ENCODE data around the gene ABHD17C.
A peak's percentile ranks its signal among the peaks of the same experiment; 100 is the strongest.

The ABHD17C gene

DNA sequence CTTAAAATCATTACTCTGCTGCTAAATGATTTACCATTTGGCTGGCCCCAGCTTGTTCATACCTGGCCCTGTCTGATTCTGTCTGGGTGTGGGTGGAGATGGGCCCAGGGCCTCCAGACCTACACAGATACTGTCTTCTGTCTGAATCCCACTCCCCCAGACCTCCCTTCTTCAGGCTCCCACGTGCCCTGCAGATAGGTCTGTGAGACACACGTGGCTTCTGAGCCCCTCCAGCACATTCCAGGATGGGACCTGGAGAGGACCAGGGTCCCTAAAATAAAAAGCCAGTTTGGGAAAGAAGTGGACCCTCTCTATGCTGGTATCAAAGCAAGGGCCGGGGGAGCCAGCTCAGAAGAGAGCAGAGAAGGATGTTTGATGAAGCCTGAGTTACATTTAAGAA, 69.4 kb downstream of the ABHD17C start:
- DNase-seq (ENCODE audit: low read depth) = no peak

DNA sequence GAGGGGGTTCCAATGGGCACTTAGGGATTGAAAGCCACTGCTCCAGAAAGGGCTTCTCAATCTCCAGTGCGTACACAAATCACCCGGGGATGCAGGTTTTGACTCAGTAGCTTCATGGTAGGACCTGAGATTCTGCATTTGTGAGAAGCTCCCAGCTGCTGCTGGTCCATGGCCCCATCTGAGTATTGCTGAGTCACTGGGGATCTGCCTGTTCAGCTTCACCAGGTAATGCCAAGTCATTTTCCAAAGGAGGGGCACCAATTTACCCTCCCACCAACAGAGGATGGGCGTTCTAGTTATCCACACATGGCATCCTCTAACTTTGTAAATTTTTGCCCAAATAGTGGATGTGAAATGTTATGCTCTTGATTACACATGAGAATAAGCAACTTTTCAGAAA, 71.2 kb downstream of the ABHD17C start:
- no peak for DNase-seq (ENCODE audit: low read depth)

DNA sequence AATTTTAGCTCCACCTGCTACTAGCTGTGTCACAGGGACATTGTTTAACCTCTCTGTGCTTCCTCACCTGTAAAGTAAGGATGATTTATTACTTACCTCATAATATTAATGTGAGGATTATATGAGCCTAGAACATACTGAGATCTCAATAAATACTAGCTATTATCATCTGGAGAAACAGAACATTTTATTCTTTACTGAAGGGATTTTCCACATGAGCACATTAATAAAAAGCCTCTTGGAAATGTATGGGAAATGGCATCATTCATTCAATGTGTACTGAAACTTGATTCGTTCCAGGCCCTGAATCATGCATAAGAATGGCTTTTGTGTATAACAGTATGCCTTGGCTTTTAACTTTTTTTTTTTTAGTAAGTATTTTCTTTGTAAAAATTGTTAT, 73.0 kb downstream of the ABHD17C start:
- DNase-seq (ENCODE audit: low read depth) = no peak

DNA sequence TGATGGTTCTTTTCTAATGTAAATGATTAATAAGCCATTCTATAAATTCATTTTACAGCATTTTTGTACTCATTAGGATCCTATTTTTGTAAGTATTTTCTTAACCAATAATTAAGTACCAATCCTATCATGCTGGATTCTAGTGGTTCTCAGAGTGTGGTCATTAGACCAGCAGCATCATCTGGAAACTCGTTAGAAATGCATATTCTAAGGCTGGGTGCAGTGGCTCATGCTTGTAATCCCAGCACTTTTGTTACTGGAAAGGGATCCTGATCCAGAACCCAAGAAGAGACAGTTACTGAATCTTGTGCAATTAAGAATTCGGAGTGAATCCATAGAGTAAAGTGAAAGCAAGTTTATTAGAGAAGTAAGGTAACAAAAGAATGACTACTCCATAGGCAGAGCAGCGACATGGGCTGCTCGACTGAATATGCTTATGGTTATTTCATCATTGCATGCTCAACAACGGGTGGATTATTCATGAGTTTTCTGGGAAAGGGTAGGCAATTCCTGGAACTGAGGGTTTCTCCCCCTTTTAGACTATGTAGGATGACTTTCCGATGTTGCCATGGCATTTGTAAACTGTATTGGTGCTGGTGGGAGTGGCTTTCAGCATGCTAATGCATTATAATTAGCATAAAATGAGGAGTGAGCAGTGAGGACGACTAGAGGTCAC, 74.2 kb downstream of the ABHD17C start:
- DNase-seq (ENCODE audit: low read depth) = no peak

DNA sequence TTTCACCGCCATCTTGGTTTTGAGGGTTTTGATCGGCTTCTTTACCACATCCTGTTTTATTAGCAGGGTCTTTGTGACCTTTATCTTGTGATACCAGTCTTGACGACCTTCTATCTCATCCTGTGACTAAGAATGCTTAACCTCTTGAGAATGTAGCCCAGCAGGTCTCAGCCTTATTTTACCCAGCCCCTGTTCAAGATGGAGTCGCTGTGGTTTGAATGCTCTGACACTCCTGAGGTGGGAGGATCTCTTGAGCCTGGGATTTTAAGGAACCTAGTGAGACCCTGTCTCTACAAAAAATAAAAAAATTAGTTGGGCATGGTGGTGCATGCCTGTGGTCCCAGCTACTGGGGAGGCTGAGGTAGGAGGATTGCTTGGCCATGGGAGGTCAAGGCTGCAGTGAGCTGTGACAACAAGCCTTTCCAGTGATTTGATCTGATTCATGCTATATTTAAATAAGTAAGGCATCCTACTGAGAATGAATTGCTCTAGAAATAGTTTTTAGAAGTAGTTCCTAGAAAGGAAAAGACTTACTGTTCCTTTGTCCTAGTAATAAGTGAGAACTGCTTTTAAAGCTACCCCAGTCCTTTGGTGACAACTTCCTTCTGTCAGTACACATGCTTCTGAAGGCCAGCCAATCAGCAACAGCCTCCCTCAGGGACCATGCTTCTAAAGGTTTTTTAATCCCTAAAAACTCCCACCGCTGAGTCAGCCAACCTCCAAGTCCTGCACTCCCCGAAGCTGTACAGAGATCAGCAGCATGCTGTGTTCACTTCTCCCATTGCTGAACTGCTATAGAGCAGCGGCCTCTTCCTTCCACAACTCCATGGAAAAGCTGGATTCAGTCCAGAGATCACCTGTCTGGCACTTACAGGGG, 75.0 kb downstream of the ABHD17C start:
- no peak for DNase-seq (ENCODE audit: low read depth)

DNA sequence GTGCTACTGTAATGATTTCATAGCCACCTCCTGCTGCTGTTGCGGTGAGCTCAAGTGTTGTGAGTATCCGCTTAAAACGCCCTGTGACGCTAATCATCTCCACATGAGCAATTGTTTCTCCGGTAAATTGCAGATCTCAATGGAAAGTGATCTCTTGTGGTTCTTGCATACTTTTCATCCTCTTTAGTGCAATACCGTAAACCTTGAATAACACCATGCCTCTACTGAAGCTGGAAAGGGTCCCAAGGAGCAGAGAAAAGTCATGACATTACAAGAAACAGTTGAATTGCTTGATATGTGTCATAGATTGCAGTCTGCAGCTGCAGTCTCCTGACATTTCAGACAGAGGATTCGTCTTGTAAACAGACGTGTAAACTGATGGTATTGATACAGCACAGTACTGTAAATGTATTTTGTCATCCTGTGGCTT, 78.0 kb downstream of the ABHD17C start:
- peak; percentile 81 for DNase-seq (ENCODE audit: low read depth)

DNA sequence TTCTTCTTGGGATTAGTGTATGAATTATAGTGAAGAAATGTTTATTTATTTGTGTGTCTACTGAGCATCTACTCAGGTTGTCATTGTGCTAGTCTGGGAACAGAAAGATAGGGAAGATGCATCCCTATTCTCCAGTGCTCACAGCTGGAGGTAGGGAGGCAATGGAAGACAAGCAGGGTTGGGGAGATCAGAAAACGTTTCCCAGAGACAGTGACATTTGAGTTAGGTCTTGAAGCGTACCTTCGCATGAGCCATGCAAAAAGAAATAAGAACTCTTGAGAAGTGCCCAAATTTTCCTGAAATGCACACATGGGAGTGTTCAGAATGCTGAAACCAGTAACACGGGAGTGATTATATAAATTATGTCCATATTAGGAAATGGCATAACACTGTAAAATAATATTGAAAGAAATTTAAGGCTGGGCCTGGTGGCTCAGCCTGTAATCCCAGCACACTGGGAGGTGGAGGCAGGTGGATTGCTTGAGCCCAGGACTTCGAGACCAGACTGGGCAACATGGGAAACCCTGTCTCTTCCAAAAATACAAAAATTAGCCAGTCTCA, 78.8 kb downstream of the ABHD17C start:
- DNase-seq (ENCODE audit: low read depth) = no peak

DNA sequence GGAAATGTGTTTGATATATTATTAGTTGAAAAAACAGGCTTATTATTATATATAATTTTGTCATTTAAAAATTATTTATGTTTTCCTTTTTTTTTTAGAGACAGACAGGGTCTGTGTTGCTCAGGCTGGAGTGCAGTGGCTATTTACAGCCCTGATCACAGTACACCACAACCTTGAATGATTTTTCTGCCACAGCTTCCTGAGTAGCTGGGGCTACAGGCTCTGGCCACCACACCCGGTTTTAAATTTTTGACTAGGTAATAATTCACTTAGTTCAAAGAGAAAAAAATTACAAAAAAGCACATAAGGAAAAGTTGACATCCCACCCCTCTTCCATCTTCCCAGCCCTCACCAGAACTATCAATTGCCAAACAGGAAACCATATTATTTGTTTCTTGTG, 79.4 kb downstream of the ABHD17C start:
- DNase-seq (ENCODE audit: low read depth) = no peak

DNA sequence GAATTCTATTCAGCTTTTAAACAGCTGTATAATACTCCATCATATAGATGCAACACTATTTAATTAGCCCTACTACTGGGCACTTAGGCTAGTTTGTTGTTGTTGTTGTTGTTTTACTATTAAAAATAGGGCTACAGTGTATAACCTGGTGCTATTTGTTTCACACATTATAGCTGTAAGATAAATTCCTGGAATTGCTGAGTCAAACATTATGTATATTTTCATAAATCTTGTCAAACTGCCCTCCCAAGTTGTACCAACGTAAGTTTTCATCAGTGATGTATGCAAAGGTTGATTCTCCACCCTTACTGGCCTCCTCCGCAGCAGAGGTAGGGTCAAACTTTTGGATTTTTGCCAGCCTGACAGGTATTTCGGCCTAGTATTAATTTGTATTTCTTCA, 80.2 kb downstream of the ABHD17C start:
- DNase-seq (ENCODE audit: low read depth) = no peak

DNA sequence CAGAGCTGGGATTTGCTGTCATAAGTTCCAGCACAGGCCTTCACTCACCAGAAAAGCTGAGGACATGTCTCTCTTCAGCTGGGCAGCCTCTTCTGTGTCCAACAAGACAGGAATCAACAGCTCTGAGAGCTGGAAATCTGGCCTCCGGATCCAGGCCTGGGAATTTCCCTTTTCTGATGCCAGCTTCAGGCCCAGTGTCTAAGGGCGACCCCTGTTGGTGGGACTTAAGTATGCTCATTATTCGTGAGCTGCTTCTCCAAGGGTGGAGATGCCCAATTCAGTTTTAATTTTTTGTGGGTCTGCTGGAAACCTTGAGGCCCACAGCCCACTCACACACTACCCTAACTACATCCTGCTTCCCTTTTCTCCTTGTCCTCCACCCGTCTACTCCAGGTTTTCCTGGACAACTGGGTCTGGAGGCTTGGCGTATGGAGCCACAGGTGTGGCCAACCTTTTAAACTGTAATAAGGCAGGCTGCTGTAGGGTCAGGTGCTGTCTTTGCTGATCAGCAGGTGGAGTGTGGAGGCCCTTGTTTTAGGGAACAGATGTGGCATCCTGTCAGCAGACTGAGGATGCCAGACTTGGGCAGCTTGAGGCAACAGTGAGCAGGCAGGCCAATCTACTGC, 81.4 kb downstream of the ABHD17C start:
- peak; percentile 75 for DNase-seq (ENCODE audit: low read depth)

DNA sequence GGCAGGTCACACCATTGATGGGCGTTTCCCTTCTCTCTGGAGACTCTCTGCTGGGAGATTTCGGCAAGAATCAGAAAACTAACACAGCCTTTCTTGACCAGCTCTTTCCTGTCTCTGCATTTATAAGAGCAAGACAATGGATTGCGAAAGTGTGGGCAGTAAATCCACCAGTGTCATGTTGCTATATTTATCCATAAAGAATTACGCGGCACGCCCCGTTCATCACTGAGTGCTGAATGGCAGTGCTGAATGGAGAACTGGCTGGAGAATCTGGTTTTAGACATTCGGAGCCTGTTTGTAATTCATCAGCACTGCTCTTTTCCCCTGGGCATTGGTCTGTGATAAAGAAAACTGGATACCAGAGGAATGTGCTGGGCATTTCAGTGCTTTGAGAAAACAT, 82.0 kb downstream of the ABHD17C start:
- peak; percentile 92 for DNase-seq (ENCODE audit: low read depth)

DNA sequence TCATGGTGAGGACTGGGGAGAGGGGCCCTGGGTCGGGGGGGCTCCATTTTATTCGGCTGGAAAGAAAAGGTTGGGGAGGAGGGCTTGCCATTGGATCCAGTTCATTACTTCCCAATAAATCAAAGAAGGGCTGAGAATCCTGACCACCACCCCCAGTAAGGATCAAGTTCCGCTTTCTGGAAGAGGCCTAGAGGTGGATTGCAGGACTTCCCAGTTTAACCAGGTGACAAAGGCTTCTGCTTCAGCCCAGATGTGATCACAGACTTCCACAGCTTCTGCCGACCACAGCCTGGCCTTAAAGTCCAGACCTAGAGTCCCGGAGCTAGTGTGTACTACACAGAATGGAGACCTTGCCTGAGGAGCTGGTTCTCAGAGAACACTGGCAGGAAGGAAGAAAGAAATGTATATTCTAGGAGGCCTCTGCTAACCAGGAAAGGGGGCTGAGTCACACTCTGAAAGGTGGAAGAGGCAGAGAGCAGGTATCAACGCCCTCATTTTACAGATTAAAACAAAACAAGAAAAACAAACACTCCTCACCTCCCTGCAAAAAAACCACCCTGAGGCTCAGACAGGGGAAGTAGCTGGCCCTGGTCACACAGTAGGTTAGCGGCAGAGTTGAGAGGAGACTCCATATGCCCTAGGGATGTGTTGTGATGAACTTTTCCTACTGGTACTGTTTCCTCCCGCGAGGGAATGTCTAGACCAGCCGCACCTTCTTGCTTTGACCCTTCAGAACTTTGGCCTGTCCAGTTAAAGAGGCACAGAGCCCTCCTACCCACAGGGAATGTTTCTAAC, 82.9 kb downstream of the ABHD17C start:
- DNase-seq (ENCODE audit: low read depth) = no peak

DNA sequence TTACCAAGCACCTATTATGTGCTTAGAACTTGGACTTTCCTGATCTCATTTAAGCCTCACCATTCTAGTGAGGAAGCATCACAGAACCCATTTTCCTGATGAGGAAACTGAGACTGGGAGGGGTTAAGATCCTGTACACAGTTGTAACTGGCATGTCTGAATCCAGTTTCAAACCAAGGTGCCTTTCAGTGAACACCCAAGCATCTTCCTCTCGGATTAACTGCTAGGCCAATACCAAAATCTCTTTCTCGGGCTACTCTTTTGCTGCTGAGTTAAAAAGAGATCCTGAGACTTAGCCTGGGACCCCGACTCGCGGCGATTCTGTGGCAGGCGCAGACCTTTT, 83.5 kb downstream of the ABHD17C start:
- no peak for DNase-seq (ENCODE audit: low read depth)

DNA sequence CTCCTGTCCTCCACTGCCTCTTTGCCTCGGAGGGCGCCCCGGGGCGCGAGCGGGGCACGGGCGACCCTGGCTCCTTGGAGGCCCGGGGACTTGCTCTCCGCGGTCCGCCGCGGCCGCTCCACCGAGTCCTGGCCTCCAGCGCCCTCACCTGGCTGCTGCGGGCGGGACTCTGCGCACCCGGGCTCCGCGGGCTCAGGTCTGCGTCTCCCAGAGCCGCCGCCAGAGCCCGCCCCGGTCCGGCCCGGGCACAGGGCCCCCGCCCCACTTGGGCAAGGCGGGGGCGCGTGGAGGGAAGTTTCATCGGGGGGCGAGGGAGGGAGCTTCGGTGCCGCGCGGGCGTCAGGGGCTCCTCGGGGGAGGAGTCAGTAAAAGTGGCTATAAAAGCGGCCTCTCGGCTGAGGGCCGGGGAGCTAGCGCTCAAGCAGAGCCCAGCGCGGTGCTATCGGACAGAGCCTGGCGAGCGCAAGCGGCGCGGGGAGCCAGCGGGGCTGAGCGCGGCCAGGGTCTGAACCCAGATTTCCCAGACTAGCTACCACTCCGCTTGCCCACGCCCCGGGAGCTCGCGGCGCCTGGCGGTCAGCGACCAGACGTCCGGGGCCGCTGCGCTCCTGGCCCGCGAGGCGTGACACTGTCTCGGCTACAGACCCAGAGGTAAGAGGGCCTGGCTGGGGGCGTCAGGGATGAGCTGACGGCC, 84.0 kb downstream of the ABHD17C start, which contains the start of gene CEMIP:
TSS of gene CEMIP (plus strand) at position 407 of the 694 bp plus-strand sequence. CDS start 94,510 bp downstream, outside the sequence.
- peak; percentile 85 for DNase-seq (ENCODE audit: low read depth)

DNA sequence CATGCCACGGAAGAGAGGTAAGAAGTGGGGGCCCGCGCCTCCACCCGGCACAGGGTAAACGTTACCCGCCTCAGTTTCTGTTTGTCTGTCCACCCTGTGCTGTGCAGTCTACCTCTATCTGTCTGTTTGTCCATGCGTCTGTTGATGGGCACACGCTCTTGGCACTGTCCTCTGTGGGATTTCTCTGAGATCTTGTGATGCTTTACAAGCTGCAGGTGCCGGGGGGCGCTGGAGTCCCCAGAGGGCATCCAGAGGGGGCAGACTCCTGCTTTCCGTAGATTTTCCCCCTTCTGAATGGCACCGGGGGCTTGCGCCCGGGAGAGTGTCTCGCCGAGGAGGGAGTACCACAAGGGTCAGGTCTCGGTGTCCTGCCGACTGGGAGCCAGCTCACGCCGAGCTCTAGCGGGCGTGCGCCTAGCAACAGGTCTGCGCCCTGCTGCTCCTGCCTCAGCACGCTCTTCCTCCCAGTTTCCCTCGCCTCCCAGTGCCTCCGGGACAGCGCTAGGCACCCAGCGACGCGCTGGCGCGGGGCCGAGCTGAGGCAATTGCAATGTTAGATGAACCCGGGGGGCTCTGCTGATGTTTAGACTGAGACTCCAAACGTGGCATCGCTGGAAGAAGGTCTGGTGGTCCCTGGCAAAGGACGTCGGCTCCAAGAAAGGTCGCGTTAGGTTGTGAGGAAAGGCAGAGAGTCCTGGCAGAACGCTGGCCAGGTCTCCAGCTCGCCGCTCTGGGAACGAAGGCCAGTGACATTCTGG, 84.7 kb downstream of the ABHD17C start:
- peak; percentile 66 for DNase-seq (ENCODE audit: low read depth)

DNA sequence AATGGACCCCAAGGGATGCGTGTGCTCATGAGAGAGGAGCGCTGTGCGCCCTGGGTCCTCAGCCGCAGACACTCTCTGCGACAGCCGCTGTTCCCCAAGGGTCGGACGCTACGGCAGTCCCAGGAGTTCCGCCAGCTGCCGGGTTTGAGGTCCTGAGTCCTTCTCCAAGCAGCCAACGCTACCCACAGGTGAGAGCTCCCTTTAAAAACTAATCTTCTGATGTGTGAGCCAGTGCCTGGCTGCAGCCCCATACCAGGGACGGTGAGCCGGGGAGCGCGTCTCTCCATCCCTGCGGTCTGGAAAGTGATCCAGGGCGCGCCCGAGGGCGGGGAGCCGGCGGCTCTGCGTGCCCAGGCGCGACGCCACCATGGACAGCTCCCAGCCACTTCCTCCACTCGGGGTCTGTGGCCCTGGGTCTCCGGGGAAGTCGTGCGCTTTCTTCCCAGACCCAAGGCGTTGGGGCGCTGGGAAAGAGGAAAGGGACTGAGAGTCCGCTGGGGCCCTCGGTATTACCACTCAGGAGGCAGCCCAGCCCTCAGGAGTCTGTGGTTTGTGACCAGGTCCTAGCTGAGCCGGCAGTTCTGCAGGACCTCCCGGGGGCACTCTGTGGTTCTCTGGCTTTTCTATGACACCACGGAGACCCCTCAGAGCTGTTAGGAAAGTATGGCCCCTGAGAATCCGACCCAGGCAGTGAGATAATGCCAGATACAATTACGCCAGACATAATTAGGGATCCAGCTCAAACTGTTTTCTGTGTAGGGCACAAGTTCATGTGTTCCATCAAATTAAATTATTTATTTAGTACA, 85.5 kb downstream of the ABHD17C start:
- DNase-seq (ENCODE audit: low read depth) = peak; percentile 75

DNA sequence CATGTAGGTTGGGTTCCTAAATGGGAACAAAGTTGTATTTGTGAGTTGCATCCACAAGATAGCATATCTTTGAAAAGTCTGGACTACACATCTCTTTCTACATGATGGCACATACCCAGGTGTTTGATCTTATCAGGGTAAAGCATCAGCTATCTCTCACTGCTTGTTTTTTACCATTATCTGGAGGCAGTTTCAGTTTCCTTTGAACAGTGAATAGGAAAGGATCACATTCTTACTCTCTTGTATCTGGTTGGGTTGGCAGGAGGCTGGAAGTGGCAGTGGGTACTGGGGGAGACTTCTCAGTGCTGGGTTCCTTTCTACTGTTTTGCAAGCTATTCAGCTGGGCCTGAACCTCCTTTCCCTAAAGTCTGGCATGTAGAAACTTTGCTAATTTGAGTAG, 88.2 kb downstream of the ABHD17C start:
- no peak for DNase-seq (ENCODE audit: low read depth)

DNA sequence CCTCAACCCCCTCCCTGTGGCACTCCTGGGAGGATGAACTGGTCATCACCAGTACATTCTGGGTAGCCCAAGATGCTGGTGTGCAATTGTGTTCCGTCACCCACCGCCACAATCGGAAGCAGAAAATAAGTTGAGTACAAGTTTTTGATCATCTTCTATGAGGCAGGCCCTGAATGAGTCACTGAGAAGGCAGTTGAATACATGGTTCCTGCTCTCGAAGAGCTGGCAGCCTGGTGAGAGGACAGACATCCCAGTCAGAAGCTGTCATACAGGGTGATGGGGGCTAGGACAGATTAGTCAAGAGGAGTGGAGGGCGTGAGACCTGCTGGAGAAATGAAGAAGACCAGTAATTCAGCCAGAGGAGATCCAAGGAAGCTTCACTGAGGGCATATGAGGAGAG, 90.2 kb downstream of the ABHD17C start:
- peak; percentile 50 for DNase-seq (ENCODE audit: low read depth)

DNA sequence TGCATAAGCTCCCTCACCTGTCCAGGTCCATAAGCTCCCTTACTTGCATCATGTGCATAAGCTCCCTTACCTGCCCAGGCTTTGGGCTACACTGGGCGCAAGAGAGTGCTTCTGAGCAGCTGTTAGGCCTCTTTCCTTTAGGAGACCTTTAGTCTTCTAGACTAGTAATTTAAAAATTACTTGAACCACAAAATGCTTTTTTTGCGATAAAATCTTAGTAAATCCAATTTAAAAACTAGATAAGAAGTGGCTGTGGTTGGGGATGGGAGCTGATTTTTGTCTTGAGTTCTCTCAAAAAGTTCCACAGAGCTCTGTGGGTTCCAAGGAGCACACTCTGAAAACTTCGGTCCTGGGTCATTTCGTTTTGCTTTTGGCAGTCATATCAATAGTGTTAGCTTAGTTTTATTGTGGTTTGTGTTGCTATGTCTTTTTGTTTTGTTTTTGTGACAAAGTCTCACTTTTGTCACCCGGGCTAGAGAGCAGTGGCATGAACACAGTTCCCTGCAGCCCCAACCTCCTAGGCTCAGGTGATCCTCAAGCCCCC, 90.8 kb downstream of the ABHD17C start:
- no peak for DNase-seq (ENCODE audit: low read depth)
